Breast epithelium (tissue), 3 donors: ENCODE measurements around the gene FTCD.

ENCODE experiments used
- POLR2A ChIP-seq: fragments of 450-650 bp; IDR thresholded peaks from one replicate; pipeline ENCODE4 v1.6.1; 2016; ENCODE audit warnings: antibody characterized with exemption, mild to moderate bottlenecking, moderate library complexity
- TF ChIP-seq, protein P1 (sequence below), 3 donors: fragments of 450-650 bp; IDR thresholded peaks; one replicate each; pipeline ENCODE4 v1.5.1; 2016 to 2017; ENCODE audit warnings: antibody characterized with exemption in 3 of 3, mild to moderate bottlenecking in 3 of 3, moderate library complexity in 3 of 3

DNA sequence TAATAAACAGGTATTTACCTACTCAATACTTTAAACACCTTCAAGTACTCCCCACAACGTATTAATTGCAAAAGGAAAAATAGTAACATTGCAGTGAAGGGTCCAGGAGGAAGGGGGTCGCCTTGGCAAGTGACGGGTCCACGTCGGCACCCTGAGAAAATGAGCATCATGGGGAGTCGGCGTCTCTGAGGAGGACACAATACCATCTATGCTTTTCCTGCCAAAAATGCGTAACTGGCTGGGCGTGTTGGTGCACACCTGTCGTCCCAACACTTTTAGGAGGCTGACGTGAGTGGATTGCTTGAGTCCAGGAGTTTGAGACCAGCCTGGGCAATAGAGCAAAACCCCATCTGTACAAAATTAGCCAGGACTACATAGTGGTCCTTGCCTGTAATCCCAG lies 7.3 kb downstream of the FTCD start:
- no peak for TF ChIP-seq POLR2A
- TF ChIP-seq, protein P1, sequence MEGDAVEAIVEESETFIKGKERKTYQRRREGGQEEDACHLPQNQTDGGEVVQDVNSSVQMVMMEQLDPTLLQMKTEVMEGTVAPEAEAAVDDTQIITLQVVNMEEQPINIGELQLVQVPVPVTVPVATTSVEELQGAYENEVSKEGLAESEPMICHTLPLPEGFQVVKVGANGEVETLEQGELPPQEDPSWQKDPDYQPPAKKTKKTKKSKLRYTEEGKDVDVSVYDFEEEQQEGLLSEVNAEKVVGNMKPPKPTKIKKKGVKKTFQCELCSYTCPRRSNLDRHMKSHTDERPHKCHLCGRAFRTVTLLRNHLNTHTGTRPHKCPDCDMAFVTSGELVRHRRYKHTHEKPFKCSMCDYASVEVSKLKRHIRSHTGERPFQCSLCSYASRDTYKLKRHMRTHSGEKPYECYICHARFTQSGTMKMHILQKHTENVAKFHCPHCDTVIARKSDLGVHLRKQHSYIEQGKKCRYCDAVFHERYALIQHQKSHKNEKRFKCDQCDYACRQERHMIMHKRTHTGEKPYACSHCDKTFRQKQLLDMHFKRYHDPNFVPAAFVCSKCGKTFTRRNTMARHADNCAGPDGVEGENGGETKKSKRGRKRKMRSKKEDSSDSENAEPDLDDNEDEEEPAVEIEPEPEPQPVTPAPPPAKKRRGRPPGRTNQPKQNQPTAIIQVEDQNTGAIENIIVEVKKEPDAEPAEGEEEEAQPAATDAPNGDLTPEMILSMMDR (IDR thresholded peaks at IDR 0.05) = no peak
